Activated CD4-positive, alpha-beta memory T cell treated with anti-CD3 and anti-CD28 coated beads, Interleukin-2, amount 10 ng/mL, durations not matched to agents 7 days and 5 days (primary cell): ENCODE measurements around the gene MBTPS2. TPM values are rescaled to one million over a fixed set of nuclear protein-coding genes. Genes with fewer than 3 reads are reported as not detected.

ENCODE experiments used
- CTCF ChIA-PET: fragments of 350-600 bp; sonication (Branson Sonifier 250); formaldehyde crosslinking; loops from one replicate; lab custom pipeline; 2021; ENCODE audit warnings: antibody characterized with exemption, inconsistent platforms; lab: Charles Lee
- POLR2A ChIA-PET: fragments of 350-600 bp; sonication (Branson Sonifier 250); formaldehyde crosslinking; loops from one replicate; lab custom pipeline; 2021; ENCODE audit warnings: antibody characterized with exemption; lab: Charles Lee
- DNase-seq: peaks from one replicate; pipeline ENCODE4 v3.0.0-alpha.2; 2020
- H3K27ac Mint-ChIP-seq: one replicate; pipeline ENCODE4 v1.8.0; 2021; ENCODE audit warnings: mild to moderate bottlenecking, mixed read lengths
- H3K27me3 Mint-ChIP-seq: one replicate; pipeline ENCODE4 v1.8.0; 2021; ENCODE audit warnings: mixed read lengths
- H3K36me3 Mint-ChIP-seq: one replicate; pipeline ENCODE4 v1.8.0; 2021; ENCODE audit warnings: low read depth, mixed read lengths
- H3K4me1 Mint-ChIP-seq: one replicate; pipeline ENCODE4 v1.8.0; 2021; ENCODE audit warnings: mixed read lengths
- H3K4me3 Mint-ChIP-seq: one replicate; pipeline ENCODE4 v1.8.0; 2021; ENCODE audit warnings: mild to moderate bottlenecking, mixed read lengths
- H3K9me3 Mint-ChIP-seq: one replicate; pipeline ENCODE4 v1.8.0; 2021; ENCODE audit warnings: mixed read lengths
- total RNA-seq, 2 experiments: library from RNA; stranded (reverse); gene quantifications; one replicate each; pipeline ENCODE4 v1.2.3, GENCODE V29; 2021

MBTPS2 gene
- total RNA-seq, 2 experiments from 2014 or later: 8.5 to 9.1 TPM

DNA sequence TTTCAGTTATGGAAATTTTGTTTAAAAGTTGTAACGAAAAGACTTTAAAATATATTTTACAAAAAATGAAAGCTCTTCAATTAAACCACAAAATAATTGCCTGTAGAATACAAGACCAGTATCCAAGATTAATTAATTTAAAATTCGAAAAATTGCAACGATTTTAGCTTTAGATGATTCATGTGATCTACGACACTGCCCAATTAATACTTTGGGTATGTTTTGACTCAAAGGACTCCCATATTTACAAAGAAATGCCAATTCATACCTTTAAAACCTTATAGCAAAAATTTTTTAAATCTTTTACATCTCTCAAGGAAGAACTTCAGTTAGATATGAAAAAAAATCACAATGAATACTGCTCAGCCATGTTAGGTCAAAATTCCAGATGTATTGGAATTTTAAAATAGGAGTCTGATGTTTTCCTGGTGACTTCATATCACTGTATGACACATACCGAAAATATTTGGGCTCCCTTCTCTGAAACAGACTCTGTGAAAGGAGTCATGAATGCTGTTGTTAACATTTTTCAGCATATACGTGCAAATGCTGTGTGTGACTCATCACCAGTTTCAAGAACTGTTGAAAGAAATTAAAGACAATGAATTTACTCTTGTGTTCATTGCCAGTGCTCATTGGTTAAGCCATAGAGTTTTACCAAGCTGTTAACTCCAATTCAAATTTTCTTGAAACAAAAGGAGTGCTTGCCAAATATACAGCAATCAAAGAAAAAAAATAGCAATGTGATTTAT lies 87.3 kb downstream of the MBTPS2 start:
- ChIA-PET CTCF (no interaction called here), POLR2A (interaction anchor here (2.9 kb wide), 1 partner anchor 14 kb away, joined by 11 read pairs; the partner anchor contains the start of gene SMS)
- Mint-ChIP-seq H3K9me3 (peaks cover 5% of the 10 kb centered on the region), H3K27ac (peak overlapping the region; percentile 72), H3K4me1 (peaks cover 33% of the 10 kb centered on the region), H3K4me3 (peak overlapping the region; percentile 24), H3K36me3 (peaks cover 6% of the 10 kb centered on the region), H3K27me3 (no peaks in the 10 kb centered on the region)
- no peak for DNase-seq

DNA sequence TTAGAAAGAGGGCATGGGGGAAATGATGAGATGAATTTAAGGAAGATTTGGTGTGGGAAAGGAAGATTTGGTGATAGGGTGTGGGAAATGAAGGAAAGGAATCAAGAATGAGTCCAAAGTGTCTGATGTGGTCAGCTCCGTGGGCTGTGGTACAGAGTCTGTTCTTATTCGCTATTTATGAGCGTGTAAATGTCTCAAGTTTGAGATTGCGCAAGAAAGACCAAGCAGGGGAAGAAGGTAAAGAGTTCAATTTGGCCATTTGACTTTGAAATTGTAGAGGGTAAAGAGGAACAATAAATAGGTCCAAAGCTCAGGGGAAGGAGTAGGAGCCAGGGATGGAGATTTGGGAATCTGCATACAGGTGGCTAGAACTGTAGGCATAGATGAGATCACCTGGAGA lies 89.8 kb downstream of the MBTPS2 start:
- peaks cover 5% of the 10 kb centered on the region for H3K9me3 Mint-ChIP-seq
- POLR2A ChIA-PET: interaction anchor here (1.2 kb wide), 1 partner anchor 12 kb away, joined by 3 read pairs; no protein-coding TSS in a partner anchor
- peaks cover 6% of the 10 kb centered on the region for H3K36me3 Mint-ChIP-seq
- DNase-seq: no peak
- no peaks in the 10 kb centered on the region for H3K27me3 Mint-ChIP-seq
- no peak overlapping the region for H3K4me3 Mint-ChIP-seq
- H3K4me1 Mint-ChIP-seq: peaks cover 42% of the 10 kb centered on the region
- H3K27ac Mint-ChIP-seq: no peak overlapping the region
- CTCF ChIA-PET: interaction anchor here (1.0 kb wide), 1 partner anchor 10 kb away, joined by 3 read pairs; no protein-coding TSS in a partner anchor

DNA sequence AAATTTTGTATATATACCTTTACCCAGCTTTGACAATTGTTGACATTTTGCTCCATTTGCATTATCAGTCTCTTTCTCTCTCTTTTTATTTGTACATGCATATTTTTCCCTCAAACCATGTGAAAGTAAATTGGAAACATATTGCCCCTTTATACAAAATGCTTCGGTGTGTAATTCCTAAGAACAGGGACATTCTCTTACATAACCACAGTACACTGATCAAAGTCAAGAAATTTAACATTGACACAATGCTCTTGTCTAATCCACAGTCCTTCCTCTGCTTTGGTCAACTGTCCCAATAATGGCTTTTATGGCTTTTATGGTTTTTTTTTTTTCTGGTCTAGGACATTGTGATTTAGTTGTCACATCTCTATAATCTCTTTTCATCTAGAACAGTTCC lies 91.6 kb downstream of the MBTPS2 start:
- ChIA-PET POLR2A (no interaction called here), CTCF (no interaction called here)
- H3K36me3 Mint-ChIP-seq: peaks cover 6% of the 10 kb centered on the region
- no peaks in the 10 kb centered on the region for H3K27me3 Mint-ChIP-seq
- H3K4me3 Mint-ChIP-seq: no peak overlapping the region
- no peak overlapping the region for H3K27ac Mint-ChIP-seq
- peaks cover 5% of the 10 kb centered on the region for H3K9me3 Mint-ChIP-seq
- no peak for DNase-seq
- peaks cover 42% of the 10 kb centered on the region for H3K4me1 Mint-ChIP-seq

DNA sequence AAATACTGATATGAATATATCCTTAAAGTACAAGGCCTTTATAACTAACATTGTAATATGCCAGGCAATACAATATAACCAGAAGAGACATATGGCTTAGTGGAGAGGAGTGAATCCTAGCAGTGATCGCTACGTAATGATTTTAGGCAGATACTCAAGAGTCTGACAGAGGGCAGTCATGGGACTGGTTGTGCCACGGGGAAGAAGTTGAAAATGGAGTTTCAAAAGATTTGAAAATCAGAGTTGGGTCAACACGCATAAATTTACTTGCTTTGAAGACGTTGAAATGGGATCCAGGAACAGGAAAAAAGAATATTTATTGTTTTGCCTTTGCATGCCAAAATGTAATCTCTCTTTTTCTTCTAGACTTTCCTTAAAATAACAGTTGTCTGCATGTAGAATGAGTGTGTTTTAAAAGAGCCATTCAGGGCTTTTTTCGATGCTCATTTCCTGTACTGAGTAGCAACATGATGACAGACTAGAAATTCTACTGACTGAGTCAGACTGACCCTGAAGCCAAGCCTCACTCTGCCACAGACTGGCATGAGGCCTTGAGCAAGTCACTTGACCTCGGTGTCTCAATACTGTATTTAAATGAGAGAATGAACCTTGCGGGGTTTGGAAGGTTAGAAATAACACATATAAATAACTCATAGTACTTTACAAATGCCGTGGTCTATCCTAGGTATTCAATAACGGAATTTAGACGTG lies 93.0 kb downstream of the MBTPS2 start:
- Mint-ChIP-seq H3K4me3 (no peak overlapping the region), H3K27me3 (no peaks in the 10 kb centered on the region)
- POLR2A ChIA-PET: interaction anchor here (1.5 kb wide), 1 partner anchor 9 kb away, joined by 6 read pairs; no protein-coding TSS in a partner anchor

DNA sequence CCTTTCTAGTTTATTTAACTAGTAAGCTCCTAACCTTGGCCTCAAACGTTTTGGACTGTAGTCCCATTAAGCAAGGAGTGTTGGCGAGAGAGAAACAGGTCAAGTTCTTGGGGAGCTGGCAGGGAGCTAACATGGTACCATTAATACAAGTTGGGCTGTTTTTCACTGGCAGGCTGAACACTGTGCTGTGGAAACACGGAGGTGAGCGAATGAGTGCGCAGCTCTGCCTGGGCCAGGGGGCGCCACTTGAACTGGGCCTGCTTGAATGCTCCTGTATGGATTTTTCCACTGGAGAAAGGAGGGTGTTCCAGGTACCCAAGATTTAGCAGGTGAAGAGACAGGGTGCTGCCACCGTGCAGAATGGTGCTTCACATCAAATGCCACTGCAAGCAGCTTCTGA lies 93.7 kb downstream of the MBTPS2 start:
- Mint-ChIP-seq H3K4me3 (no peak overlapping the region), H3K4me1 (peaks cover 32% of the 10 kb centered on the region), H3K27me3 (no peaks in the 10 kb centered on the region), H3K27ac (no peak overlapping the region), H3K36me3 (peaks cover 6% of the 10 kb centered on the region), H3K9me3 (peaks cover 5% of the 10 kb centered on the region)
- no peak for DNase-seq
- ChIA-PET POLR2A (interaction anchor here (1.5 kb wide), 1 partner anchor 8 kb away, joined by 6 read pairs; no protein-coding TSS in a partner anchor), CTCF (interaction anchor here (1.2 to 1.3 kb wide), 2 partner anchors 9 to 55 kb away, joined by 3 read pairs; no protein-coding TSS in a partner anchor)

More for the DNA sequence above, 93.0 kb downstream of the MBTPS2 start:
- Mint-ChIP-seq H3K9me3 (peaks cover 5% of the 10 kb centered on the region), H3K4me1 (peaks cover 32% of the 10 kb centered on the region), H3K27ac (peak overlapping the region; percentile 57), H3K36me3 (peaks cover 6% of the 10 kb centered on the region)
- CTCF ChIA-PET: interaction anchor here (1.2 to 1.3 kb wide), 2 partner anchors 9 to 54 kb away, joined by 3 read pairs; no protein-coding TSS in a partner anchor
- no peak for DNase-seq

DNA sequence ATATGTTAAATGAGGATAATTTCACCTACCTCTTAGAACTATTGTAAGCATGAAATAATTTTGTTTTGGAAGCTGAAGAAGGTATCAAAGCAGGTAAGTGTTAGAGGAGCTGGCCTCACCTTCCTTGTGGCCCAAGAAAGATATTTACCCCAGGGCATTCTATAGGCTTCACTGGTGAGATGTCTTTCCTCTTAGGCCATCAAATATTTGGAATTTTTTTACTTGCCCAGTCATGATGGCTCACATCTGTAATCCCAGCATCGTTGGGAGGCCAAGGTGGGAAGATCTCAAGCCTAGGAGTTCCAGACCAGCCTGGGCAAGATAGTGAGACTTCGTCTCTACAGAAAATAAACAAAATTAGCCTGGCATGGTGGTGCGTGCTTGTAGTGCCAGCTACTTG lies 95.0 kb downstream of the MBTPS2 start:
- Mint-ChIP-seq H3K27ac (no peak overlapping the region), H3K4me3 (no peak overlapping the region), H3K36me3 (no peaks in the 10 kb centered on the region), H3K4me1 (peaks cover 25% of the 10 kb centered on the region), H3K27me3 (no peaks in the 10 kb centered on the region), H3K9me3 (no peaks in the 10 kb centered on the region)
- ChIA-PET POLR2A (no interaction called here), CTCF (no interaction called here)
- no peak for DNase-seq

Other genes with a start within 250 kb of the MBTPS2 start
- under 1 TPM; 0.40 to 0.58 TPM for gene KLHL34, start 181.3 kb upstream of the MBTPS2 start, total RNA-seq
- not detected for gene SMPX, start 81.5 kb upstream of the MBTPS2 start, total RNA-seq
- 1 to 10 TPM; 1.3 TPM for gene YY2, start 16.4 kb downstream of the MBTPS2 start, total RNA-seq
- 10 to 100 TPM; 73.9 TPM for gene SMS, start 101.1 kb downstream of the MBTPS2 start, total RNA-seq
- gene PHEX, start 192.7 kb downstream of the MBTPS2 start, total RNA-seq: under 1 TPM; 0.10 to 0.23 TPM